Activated CD8-positive, alpha-beta memory T cell treated with anti-CD3 and anti-CD28 coated beads, Interleukin-2, amount 10 ng/mL, durations not matched to agents 7 days and 5 days (primary cell): ENCODE results near the gene TRAM2. TPM values are rescaled to one million over a fixed set of nuclear protein-coding genes. Genes with fewer than 3 reads are reported as not detected.

ENCODE experiments used
- ATAC-seq: fragments of 150-1000 bp; cut with Tn5 transposase; one replicate; pipeline ENCODE4 v1.10.0; 2021; ENCODE audit warnings: moderate library complexity
- CTCF ChIA-PET: fragments of 350-600 bp; sonication (Branson Sonifier 250); formaldehyde crosslinking; loops from one replicate; lab custom pipeline; 2021; ENCODE audit warnings: antibody characterized with exemption; lab: Charles Lee
- DNase-seq: peaks from one replicate; pipeline ENCODE4 v3.0.0-alpha.2; 2020
- H3K27ac Mint-ChIP-seq: one replicate; pipeline ENCODE4 v1.8.0; 2021; ENCODE audit warnings: mild to moderate bottlenecking, mixed read lengths
- H3K27me3 Mint-ChIP-seq: one replicate; pipeline ENCODE4 v1.8.0; 2021; ENCODE audit warnings: mixed read lengths
- H3K36me3 Mint-ChIP-seq: one replicate; pipeline ENCODE4 v1.8.0; 2021; ENCODE audit warnings: mild to moderate bottlenecking, mixed read lengths
- H3K4me1 Mint-ChIP-seq: one replicate; pipeline ENCODE4 v1.8.0; 2021; ENCODE audit warnings: mixed read lengths
- H3K4me3 Mint-ChIP-seq: one replicate; pipeline ENCODE4 v1.8.0; 2021; ENCODE audit warnings: mild to moderate bottlenecking, moderate library complexity, mixed read lengths
- H3K9me3 Mint-ChIP-seq: one replicate; pipeline ENCODE4 v1.8.0; 2022; ENCODE audit warnings: low read depth, mixed read lengths
- total RNA-seq, 2 experiments: library from RNA; stranded (reverse); gene quantifications; one replicate each; pipeline ENCODE4 v1.2.3, GENCODE V29; 2021

The TRAM2 gene
- total RNA-seq, 2 experiments from 2014 or later, result 1.7 to 2.8 TPM

- ATAC-seq, result no peak
- Mint-ChIP-seq H3K9me3 (no peaks in the 10 kb centered on the region), H3K4me3 (no peak overlapping the region), H3K27me3 (no peaks in the 10 kb centered on the region), H3K4me1 (peaks cover 4% of the 10 kb centered on the region), H3K27ac (no peak overlapping the region), H3K36me3 (no peaks in the 10 kb centered on the region)
- no peak for DNase-seq
- CTCF ChIA-PET, result no interaction called here
Measured at GRCh38 chr6:52546192-52546591, 30.7 kb downstream of the TRAM2 start.

DNA sequence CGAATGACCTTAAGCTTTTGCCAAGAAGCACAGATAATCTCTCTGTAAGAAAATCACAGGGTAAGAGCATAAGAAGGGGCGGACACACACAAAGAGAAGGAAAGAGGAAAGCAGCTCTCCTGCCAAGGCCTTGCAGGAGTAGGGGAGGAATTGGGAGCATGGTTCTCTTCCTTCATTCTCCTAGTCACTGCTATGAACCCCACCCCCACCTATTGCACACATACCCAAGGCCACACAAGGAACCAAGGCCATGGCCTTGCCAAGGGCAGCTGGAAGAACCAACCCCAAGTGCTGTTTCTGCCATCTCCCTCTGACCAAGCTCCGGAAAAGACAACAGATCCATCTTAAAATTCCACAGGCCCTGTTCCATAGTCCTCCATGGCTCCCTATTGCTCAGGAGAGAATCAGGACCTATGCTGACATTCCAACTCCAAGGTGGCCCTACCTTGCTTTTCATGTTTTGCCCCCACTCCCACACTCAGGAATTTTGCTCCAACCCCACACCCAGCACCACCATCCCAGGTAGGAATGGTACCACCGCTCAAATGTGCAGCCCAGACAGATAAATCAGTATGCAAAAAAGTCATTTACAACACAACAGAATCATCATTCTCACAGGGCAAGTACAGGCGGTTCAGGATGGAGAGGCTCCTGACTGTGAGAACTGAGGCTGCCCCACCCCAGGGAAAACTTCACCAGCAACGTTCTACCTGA lies 31.3 kb downstream of the TRAM2 start:
- DNase-seq, result no peak
- Mint-ChIP-seq H3K9me3 (no peaks in the 10 kb centered on the region), H3K4me1 (peaks cover 2% of the 10 kb centered on the region), H3K27me3 (no peaks in the 10 kb centered on the region), H3K27ac (no peak overlapping the region), H3K36me3 (no peaks in the 10 kb centered on the region), H3K4me3 (no peak overlapping the region)
- no peak for ATAC-seq
- CTCF ChIA-PET, result no interaction called here

GRCh38 chr6:52544602-52545405 lies 32.1 kb downstream of the TRAM2 start:
- CTCF ChIA-PET, result no interaction called here
- ATAC-seq, result no peak
- H3K27me3 Mint-ChIP-seq, result peaks cover 4% of the 10 kb centered on the region
- no peak overlapping the region for H3K4me3 Mint-ChIP-seq
- no peaks in the 10 kb centered on the region for H3K9me3 Mint-ChIP-seq
- H3K27ac Mint-ChIP-seq, result no peak overlapping the region
- no peaks in the 10 kb centered on the region for H3K36me3 Mint-ChIP-seq
- H3K4me1 Mint-ChIP-seq, result peaks cover 2% of the 10 kb centered on the region
- no peak for DNase-seq

DNA sequence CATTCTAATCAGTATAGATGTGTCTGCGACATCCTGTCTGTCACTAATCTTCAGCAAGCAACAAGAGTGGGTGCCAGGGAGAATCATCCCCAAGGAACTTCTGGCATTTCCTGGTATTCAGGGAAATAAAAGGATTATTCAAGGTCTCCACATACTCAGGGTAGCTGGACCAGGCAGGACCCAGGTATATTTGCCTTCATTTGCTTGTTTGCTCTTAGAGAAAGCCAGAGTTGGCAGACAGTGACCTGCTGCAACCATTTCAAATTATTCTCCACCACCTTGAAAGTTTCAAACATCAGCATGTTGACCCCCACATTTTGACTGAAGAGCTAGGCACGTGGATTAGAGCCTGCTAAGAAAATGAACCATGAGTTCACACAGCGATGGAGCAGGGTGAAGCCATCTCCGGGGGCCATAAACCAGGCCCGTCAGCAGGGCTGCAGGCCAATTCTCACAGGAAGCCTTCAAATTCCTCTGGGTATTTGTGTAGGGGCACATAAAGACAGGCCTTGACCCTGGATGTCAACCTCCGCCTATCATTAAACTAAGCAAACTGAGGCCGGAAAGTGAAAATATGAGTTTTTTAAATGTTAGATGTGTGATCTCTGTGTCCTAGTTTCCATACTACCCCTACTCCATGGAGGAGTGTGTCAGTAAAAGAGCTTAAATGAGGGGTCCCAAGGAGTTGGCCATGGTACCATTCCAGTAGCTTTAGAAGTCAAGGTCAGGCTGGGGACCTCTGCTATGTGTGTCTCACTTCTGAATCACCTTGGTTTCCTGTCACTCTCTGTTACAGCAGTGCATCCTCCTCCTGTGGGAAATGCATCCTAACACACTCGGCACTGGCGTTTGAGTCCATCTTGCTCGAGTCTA lies 32.9 kb downstream of the TRAM2 start:
- peaks cover 8% of the 10 kb centered on the region for H3K27me3 Mint-ChIP-seq
- ATAC-seq, result no peak
- H3K27ac Mint-ChIP-seq, result no peak overlapping the region
- CTCF ChIA-PET, result interaction anchor here (1.0 kb wide), 1 partner anchor 32 kb away, joined by 3 read pairs; no protein-coding TSS in a partner anchor
- no peak for DNase-seq
- peaks cover 1% of the 10 kb centered on the region for H3K36me3 Mint-ChIP-seq
- H3K4me3 Mint-ChIP-seq, result no peak overlapping the region
- H3K9me3 Mint-ChIP-seq, result no peaks in the 10 kb centered on the region
- H3K4me1 Mint-ChIP-seq, result peaks cover 2% of the 10 kb centered on the region

GRCh38 chr6:52543262-52543661 lies 33.6 kb downstream of the TRAM2 start:
- CTCF ChIA-PET, result interaction anchor here (1.0 kb wide), 1 partner anchor 33 kb away, joined by 3 read pairs; no protein-coding TSS in a partner anchor
- H3K4me1 Mint-ChIP-seq, result peaks cover 6% of the 10 kb centered on the region
- no peak overlapping the region for H3K27ac Mint-ChIP-seq
- H3K4me3 Mint-ChIP-seq, result no peak overlapping the region
- H3K36me3 Mint-ChIP-seq, result peaks cover 1% of the 10 kb centered on the region
- DNase-seq (no peak), ATAC-seq (no peak)
- H3K9me3 Mint-ChIP-seq, result no peaks in the 10 kb centered on the region
- H3K27me3 Mint-ChIP-seq, result peaks cover 8% of the 10 kb centered on the region

DNA sequence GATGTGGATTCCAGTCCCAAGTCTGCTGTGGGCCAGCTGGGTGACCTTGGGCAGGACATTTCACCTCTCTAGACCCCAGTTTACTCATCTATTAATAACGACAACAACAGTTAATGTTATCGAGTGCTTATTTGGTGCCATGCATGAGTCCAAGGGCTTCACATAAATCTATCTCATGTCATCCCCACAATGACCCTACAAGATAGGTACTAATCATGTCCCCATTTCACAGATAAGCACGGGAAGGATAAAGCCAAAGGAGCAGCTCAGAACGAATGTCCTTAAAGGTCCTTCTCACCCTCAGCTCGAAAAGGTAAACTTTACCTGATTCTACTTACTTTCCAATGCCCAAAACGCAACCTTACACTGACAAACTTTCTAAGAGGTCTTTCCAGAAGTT lies 35.7 kb downstream of the TRAM2 start:
- Mint-ChIP-seq H3K9me3 (no peaks in the 10 kb centered on the region), H3K36me3 (peaks cover 1% of the 10 kb centered on the region), H3K4me3 (no peak overlapping the region), H3K4me1 (peaks cover 27% of the 10 kb centered on the region), H3K27ac (no peak overlapping the region), H3K27me3 (peaks cover 8% of the 10 kb centered on the region)
- ATAC-seq (no peak), DNase-seq (no peak)
- CTCF ChIA-PET, result no interaction called here

DNA sequence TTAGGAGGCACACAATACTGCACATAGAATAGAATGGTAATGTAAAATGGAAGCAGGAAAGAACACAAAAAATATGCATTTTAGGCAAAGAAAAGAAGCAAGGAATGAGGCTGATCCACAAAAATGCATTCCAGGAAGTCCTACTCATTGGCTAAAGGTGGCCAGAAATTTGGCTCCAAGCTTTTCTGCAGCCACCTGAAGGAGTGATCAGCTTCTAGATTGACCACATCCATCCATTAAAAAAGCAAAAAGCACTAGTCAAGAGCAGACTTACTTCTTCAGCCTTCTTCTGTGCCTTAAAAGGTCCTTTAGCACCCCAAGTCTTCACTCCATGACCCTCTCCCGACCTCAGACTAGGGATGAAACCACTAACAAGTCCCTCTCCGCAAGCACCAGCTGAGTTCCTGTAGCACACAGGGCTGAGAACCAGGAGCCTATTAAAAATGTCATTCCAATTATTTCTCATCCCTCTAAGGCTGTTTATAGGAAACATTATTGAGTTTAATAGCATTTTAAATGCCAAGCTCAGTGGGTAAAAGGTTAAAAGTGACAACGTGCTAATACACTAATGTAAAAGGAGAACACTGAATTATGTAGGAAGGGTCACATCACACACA lies 36.5 kb downstream of the TRAM2 start:
- ATAC-seq (no peak), DNase-seq (no peak)
- Mint-ChIP-seq H3K9me3 (no peaks in the 10 kb centered on the region), H3K4me1 (peaks cover 35% of the 10 kb centered on the region), H3K4me3 (no peak overlapping the region), H3K36me3 (peaks cover 1% of the 10 kb centered on the region), H3K27me3 (peaks cover 8% of the 10 kb centered on the region), H3K27ac (no peak overlapping the region)
- CTCF ChIA-PET, result no interaction called here

DNA sequence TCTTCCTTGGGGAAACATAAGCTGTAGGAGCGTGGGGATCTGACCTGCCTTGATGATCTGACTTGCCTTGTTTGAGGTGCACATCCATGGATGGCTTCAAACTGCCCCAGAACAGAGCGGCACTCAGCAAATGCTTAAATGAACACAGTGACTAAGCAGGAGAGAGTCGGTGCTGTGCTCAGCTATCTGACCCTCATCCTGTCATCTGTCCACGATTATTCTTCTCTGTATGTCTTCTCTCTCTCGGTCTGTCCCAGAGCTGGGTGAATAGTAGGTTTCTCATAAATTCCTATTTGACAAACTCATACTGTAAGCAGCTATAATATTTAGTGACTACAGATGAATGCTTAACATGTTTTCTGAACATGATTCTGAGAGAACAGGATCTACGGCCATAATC lies 37.3 kb downstream of the TRAM2 start:
- no peaks in the 10 kb centered on the region for H3K9me3 Mint-ChIP-seq
- no peak overlapping the region for H3K27ac Mint-ChIP-seq
- ATAC-seq, result no peak
- no peak overlapping the region for H3K4me3 Mint-ChIP-seq
- H3K27me3 Mint-ChIP-seq, result peaks cover 8% of the 10 kb centered on the region
- H3K36me3 Mint-ChIP-seq, result peaks cover 1% of the 10 kb centered on the region
- CTCF ChIA-PET, result no interaction called here
- peaks cover 43% of the 10 kb centered on the region for H3K4me1 Mint-ChIP-seq
- no peak for DNase-seq

GRCh38 chr6:52538901-52539354 lies 37.9 kb downstream of the TRAM2 start:
- no peak overlapping the region for H3K27ac Mint-ChIP-seq
- H3K9me3 Mint-ChIP-seq, result no peaks in the 10 kb centered on the region
- CTCF ChIA-PET, result no interaction called here
- no peak overlapping the region for H3K4me3 Mint-ChIP-seq
- DNase-seq (no peak), ATAC-seq (no peak)
- peaks cover 8% of the 10 kb centered on the region for H3K27me3 Mint-ChIP-seq
- H3K4me1 Mint-ChIP-seq, result peaks cover 47% of the 10 kb centered on the region
- peaks cover 1% of the 10 kb centered on the region for H3K36me3 Mint-ChIP-seq

- no peak overlapping the region for H3K27ac Mint-ChIP-seq
- DNase-seq, result no peak
- no peak overlapping the region for H3K4me3 Mint-ChIP-seq
- H3K27me3 Mint-ChIP-seq, result peaks cover 8% of the 10 kb centered on the region
- H3K9me3 Mint-ChIP-seq, result no peaks in the 10 kb centered on the region
- CTCF ChIA-PET, result interaction anchor here (4.7 kb wide), 1 partner anchor 38 kb away, joined by 26 read pairs; the partner anchor contains the start of gene TRAM2
- H3K36me3 Mint-ChIP-seq, result peaks cover 1% of the 10 kb centered on the region
- ATAC-seq, result no peak
- peaks cover 48% of the 10 kb centered on the region for H3K4me1 Mint-ChIP-seq
Measured at GRCh38 chr6:52538252-52538900, 38.5 kb downstream of the TRAM2 start.

GRCh38 chr6:52537001-52537753 lies 39.7 kb downstream of the TRAM2 start:
- CTCF ChIA-PET, result interaction anchor here (4.7 kb wide), 1 partner anchor 39 kb away, joined by 26 read pairs; the partner anchor contains the start of gene TRAM2
- H3K27me3 Mint-ChIP-seq, result peaks cover 8% of the 10 kb centered on the region
- peak; percentile 34 for ATAC-seq
- no peaks in the 10 kb centered on the region for H3K9me3 Mint-ChIP-seq
- peak overlapping the region; percentile 0 for H3K4me3 Mint-ChIP-seq
- H3K27ac Mint-ChIP-seq, result peak overlapping the region; percentile 22
- peak; percentile 63 for DNase-seq
- peaks cover 1% of the 10 kb centered on the region for H3K36me3 Mint-ChIP-seq
- H3K4me1 Mint-ChIP-seq, result peaks cover 49% of the 10 kb centered on the region
